HepG2 (cell line): Measurements from ENCODE around the gene COPS8. TPM values are rescaled to one million over a fixed set of nuclear protein-coding genes. Genes with fewer than 3 reads are reported as not detected.

Experiments used
- GFI1 ChIP-seq: sonication (generic); formaldehyde crosslinking; IDR thresholded peaks from 2 replicates; pipeline ENCODE4 v1.5.0; 2020; ENCODE audit warnings: missing genetic modification reagents, mild to moderate bottlenecking, borderline replicate concordance
- NR2F6 ChIP-seq, 2 experiments: IDR thresholded peaks; 2 replicates each; pipeline ENCODE4 v1.6.1; 2016; ENCODE audit warnings: antibody characterized with exemption in 1 of 2, mild to moderate bottlenecking in 1 of 2
- PHF5A ChIP-seq: IDR thresholded peaks from one replicate; pipeline ENCODE4 v1.6.1; 2018; ENCODE audit warnings: low read depth, missing genetic modification reagents; ENCODE audit not compliant: unreplicated experiment
- ZFAT ChIP-seq: sonication (generic); formaldehyde crosslinking; conservative IDR thresholded peaks from 2 replicates; pipeline ENCODE4 v1.8.1; 2023; ENCODE audit warnings: missing genetic modification reagents, inconsistent platforms
- ZNF337 ChIP-seq: sonication (generic); formaldehyde crosslinking; IDR thresholded peaks from 2 replicates; pipeline ENCODE4 v1.5.1; 2020; ENCODE audit warnings: missing genetic modification reagents, low read depth, mild to moderate bottlenecking, borderline replicate concordance
- ZNF451 ChIP-seq: sonication (generic); formaldehyde crosslinking; IDR thresholded peaks from 2 replicates; pipeline ENCODE4 v1.5.0; 2020; ENCODE audit warnings: mild to moderate bottlenecking, missing genetic modification reagents
- ZNF496 ChIP-seq: sonication (generic); formaldehyde crosslinking; IDR thresholded peaks from 2 replicates; pipeline ENCODE4 v1.8.1; 2023; ENCODE audit warnings: mild to moderate bottlenecking, moderate library complexity, missing genetic modification reagents; ENCODE audit not compliant: insufficient replicate concordance
- ZNF687 ChIP-seq: sonication (generic); formaldehyde crosslinking; IDR thresholded peaks from 2 replicates; pipeline ENCODE4 v1.5.1; 2020; ENCODE audit warnings: mild to moderate bottlenecking, missing genetic modification reagents, moderate library complexity
- ZSCAN29 ChIP-seq: sonication (generic); formaldehyde crosslinking; conservative IDR thresholded peaks from 2 replicates; pipeline ENCODE4 v1.4.0; 2020; ENCODE audit warnings: mild to moderate bottlenecking, missing genetic modification reagents
- polyA plus RNA-seq, 8 experiments: library from polyadenylated mRNA; depleted of rRNA in 3 of 8; stranded (reverse) in 7 of 8; unstranded in 1 of 8; fragments of >200 nt; fragmentation: Illumina TruSeq in 4 of 8; extraction: Trizol in 4 of 8; gene quantifications; 2 replicates each; pipeline versions ENCODE4 v1.2.1 to v1.2.3, GENCODE V29; 2011 to 2016; ENCODE audit warnings: low read depth in 4 of 8, missing spikeins in 1 of 8, mixed read lengths in 1 of 8; ENCODE audit not compliant: insufficient read depth in 1 of 8
- total RNA-seq, 5 experiments: library from RNA; depleted of rRNA; stranded (reverse); fragments of >200 nt; fragmentation: Illumina TruSeq; extraction: Trizol; gene quantifications; 2 replicates each; pipeline ENCODE4 v1.2.3, GENCODE V29; 2016; ENCODE audit warnings: low read depth in 1 of 5
- TF ChIP-seq, protein P1 (sequence below): sonication (generic); formaldehyde crosslinking; IDR thresholded peaks from 2 replicates; pipeline ENCODE4 v1.4.0; 2020; ENCODE audit warnings: mild to moderate bottlenecking, missing genetic modification reagents
- TF ChIP-seq, protein P2 (sequence below), 2 experiments: fragments of 450-650 bp in 1 of 2; sonication (generic) in 1 of 2; formaldehyde crosslinking in 1 of 2; IDR thresholded peaks; 2 replicates each; pipeline versions ENCODE4 v1.6.1 to v1.8.0; 2016 to 2022; ENCODE audit warnings: antibody characterized with exemption in 1 of 2, mild to moderate bottlenecking in 1 of 2, missing genetic modification reagents in 1 of 2

Gene COPS8
- total and polyA plus RNA-seq, 2 of the 13 experiments (the other 11 are each of a cell fraction or from before 2014, with no cell fraction given), result 86.3 to 96.6 TPM

- TF ChIP-seq GFI1 (CRISPR knock-in tag) (peak; percentile 85), ZFAT (CRISPR knock-in tag) (0 out of 2 replicates have a peak, but pooled peaks have one; percentile 43), ZSCAN29 (CRISPR knock-in tag) (peak; percentile 59; the same call in 1 of the 2 replicates), ZNF337 (peak; percentile 93; the same call in 1 of the 2 replicates), ZNF687 (CRISPR knock-in tag) (peak; percentile 94), ZNF496 (no peak), NR2F6 (IDR thresholded peaks at IDR 0.05) (no peak), NR2F6 (CRISPR knock-in tag; IDR thresholded peaks at IDR 0.05) (peak; percentile 72; the same call in 1 of the 2 replicates), ZNF451 (peak; percentile 96), PHF5A (CRISPR knock-in tag) (peak; percentile 83)
- TF ChIP-seq, protein P1, sequence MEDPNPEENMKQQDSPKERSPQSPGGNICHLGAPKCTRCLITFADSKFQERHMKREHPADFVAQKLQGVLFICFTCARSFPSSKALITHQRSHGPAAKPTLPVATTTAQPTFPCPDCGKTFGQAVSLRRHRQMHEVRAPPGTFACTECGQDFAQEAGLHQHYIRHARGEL (CRISPR knock-in tag), result 0 out of 2 replicates have a peak, but pooled peaks have one; percentile 11
- TF ChIP-seq, protein P2, sequence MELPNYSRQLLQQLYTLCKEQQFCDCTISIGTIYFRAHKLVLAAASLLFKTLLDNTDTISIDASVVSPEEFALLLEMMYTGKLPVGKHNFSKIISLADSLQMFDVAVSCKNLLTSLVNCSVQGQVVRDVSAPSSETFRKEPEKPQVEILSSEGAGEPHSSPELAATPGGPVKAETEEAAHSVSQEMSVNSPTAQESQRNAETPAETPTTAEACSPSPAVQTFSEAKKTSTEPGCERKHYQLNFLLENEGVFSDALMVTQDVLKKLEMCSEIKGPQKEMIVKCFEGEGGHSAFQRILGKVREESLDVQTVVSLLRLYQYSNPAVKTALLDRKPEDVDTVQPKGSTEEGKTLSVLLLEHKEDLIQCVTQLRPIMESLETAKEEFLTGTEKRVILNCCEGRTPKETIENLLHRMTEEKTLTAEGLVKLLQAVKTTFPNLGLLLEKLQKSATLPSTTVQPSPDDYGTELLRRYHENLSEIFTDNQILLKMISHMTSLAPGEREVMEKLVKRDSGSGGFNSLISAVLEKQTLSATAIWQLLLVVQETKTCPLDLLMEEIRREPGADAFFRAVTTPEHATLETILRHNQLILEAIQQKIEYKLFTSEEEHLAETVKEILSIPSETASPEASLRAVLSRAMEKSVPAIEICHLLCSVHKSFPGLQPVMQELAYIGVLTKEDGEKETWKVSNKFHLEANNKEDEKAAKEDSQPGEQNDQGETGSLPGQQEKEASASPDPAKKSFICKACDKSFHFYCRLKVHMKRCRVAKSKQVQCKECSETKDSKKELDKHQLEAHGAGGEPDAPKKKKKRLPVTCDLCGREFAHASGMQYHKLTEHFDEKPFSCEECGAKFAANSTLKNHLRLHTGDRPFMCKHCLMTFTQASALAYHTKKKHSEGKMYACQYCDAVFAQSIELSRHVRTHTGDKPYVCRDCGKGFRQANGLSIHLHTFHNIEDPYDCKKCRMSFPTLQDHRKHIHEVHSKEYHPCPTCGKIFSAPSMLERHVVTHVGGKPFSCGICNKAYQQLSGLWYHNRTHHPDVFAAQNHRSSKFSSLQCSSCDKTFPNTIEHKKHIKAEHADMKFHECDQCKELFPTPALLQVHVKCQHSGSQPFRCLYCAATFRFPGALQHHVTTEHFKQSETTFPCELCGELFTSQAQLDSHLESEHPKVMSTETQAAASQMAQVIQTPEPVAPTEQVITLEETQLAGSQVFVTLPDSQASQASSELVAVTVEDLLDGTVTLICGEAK (IDR thresholded peaks at IDR 0.05), result no peak
- TF ChIP-seq, protein P2 (CRISPR knock-in tag; IDR thresholded peaks at IDR 0.05), result peak; percentile 88; the same call in 1 of the 2 replicates
Measured at GRCh38 chr2:237085248-237086221, at the start of gene COPS8 (continued).
